Measurements from ENCODE around the gene RELL2.

- TF ChIP-seq ZNF239 (tag by site-specific recombination; IDR thresholded peaks at IDR 0.05) (no peak), CTCF (tag by site-specific recombination; IDR thresholded peaks at IDR 0.05) (no peak), KLF10 (tag by site-specific recombination; IDR thresholded peaks at IDR 0.05) (no peak), ZNF658 (tag by site-specific recombination; IDR thresholded peaks at IDR 0.05) (no peak), PRDM10 (tag by site-specific recombination; IDR thresholded peaks at IDR 0.05) (no peak), ZNF580 (tag by site-specific recombination; IDR thresholded peaks at IDR 0.05) (no peak), ZNF48 (tag by site-specific recombination; IDR thresholded peaks at IDR 0.05) (no peak), ZNF626 (tag by site-specific recombination; IDR thresholded peaks at IDR 0.05) (no peak), ELK4 (IDR thresholded peaks at IDR 0.05; ENCODE audit: borderline replicate concordance, low read depth, low read length) (no peak), ZNF23 (tag by site-specific recombination; IDR thresholded peaks at IDR 0.05; ENCODE audit: borderline replicate concordance) (no peak), ZNF350 (tag by site-specific recombination; IDR thresholded peaks at IDR 0.05) (no peak), ZNF518A (tag by site-specific recombination; conservative IDR thresholded peaks at IDR 0.05; ENCODE audit: low read depth) (no peak), YY1 (tag by site-specific recombination; IDR thresholded peaks at IDR 0.05) (no peak)
Measured at GRCh38 chr5:141609044-141609443, 27.8 kb upstream of the RELL2 start.

Data from HEK293 (cell line).